ENCODE data around the gene UGT1A9. TPM values are rescaled to one million over a fixed set of nuclear protein-coding genes. Genes with fewer than 3 reads are reported as not detected.
A peak's percentile ranks its signal among the peaks of the same experiment; 100 is the strongest.

UGT1A9 gene
- total RNA-seq, 4 donors from 2014 or later, result 4.6 to 18.7 (median 10.5) TPM

DNA sequence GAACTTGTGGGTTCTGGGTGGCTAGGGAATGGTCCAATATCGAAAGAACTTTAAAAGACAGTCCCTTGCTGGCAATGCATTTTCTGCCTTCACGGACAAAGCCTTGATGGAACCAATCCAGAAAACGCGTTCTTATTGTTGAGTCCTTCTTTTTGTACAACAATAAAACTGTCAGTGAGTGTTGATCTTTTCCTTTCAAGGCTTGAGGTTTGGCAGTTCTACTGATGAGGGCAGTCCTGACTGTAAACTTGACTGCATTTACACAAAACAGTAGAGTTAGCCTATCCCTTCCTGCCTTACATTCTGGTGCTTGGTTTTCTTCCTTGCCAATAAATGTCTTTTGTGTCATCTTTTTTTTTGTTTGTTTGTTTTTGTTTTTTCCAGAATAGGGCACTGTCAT is 7.5 kb downstream of the UGT1A9 start:
- Histone ChIP-seq H3K4me1 (peaks cover 0 to 3% (median 1%) of the 10 kb centered on the region in 4 donors), H3K36me3 (no peaks in the 10 kb centered on the region), H3K4me3 (no peak overlapping the region), H3K9me3 (no peaks in the 10 kb centered on the region), H3K27ac (no peak overlapping the region), H3K27me3 (no peaks in the 10 kb centered on the region)
- TF ChIP-seq POLR2AphosphoS5 (IDR thresholded peaks at IDR 0.05) (no peak), EP300 (IDR thresholded peaks at IDR 0.05; ENCODE audit: low read depth) (no peak), POLR2A (IDR thresholded peaks at IDR 0.05) (no peak)
- TF ChIP-seq, protein P1, sequence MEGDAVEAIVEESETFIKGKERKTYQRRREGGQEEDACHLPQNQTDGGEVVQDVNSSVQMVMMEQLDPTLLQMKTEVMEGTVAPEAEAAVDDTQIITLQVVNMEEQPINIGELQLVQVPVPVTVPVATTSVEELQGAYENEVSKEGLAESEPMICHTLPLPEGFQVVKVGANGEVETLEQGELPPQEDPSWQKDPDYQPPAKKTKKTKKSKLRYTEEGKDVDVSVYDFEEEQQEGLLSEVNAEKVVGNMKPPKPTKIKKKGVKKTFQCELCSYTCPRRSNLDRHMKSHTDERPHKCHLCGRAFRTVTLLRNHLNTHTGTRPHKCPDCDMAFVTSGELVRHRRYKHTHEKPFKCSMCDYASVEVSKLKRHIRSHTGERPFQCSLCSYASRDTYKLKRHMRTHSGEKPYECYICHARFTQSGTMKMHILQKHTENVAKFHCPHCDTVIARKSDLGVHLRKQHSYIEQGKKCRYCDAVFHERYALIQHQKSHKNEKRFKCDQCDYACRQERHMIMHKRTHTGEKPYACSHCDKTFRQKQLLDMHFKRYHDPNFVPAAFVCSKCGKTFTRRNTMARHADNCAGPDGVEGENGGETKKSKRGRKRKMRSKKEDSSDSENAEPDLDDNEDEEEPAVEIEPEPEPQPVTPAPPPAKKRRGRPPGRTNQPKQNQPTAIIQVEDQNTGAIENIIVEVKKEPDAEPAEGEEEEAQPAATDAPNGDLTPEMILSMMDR (IDR thresholded peaks at IDR 0.05), result no peak
- no peak for DNase-seq
- 48 to 51% methylated on average over 4 of the region's 4 CpGs for WGBS, 2 donors (ENCODE audit: low coverage in 1 of 2)
- intact Hi-C loops (cut with DNase I; ENCODE audit: low total_unique reads), result no loop called here
- in situ Hi-C loops (cut with MboI; ENCODE audit: low pct_ligation_motif_present in 1 of 4, low pct_unique_long_range_greater_than_20kb in 1 of 4, low sequenced_read_pairs in 3 of 4), result no loop called here

DNA sequence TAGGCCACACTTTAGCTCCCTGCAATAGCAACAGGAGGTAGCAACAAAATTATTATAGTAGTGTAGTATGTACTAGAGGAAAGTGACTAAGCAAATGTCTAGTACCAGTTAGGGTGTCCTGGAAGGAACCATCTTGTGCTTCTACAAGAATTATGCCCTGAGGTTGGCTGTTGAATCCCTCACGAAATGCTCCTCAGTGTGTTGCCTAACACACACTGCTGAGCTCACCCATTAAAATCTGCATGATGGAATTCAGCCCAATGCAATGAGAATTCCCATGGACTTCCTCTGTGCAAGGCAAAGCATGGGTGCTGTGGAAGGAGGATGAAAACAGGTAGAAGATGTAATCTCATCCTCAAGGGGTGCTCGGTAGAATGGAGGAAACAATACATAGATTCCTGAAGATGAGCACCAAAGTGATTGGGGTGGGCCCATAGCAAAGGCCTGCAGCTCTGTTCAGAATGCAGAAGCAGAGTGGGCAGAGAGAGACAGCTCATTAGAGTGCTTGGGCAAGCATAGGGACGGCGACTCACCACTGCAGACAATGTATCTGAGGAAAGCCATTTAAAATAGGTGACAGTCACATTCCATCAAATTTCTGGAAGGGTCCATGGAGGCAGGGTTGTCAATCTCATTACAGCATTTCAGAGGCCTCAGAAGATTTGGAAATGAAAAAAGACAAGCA is 8.8 kb downstream of the UGT1A9 start:
- intact Hi-C loops (cut with DNase I; ENCODE audit: low total_unique reads), result no loop called here
- no peaks in the 10 kb centered on the region for H3K9me3 ChIP-seq
- DNase-seq, result no peak
- WGBS, 2 donors (ENCODE audit: low coverage in 1 of 2), result 83 to 90% methylated on average over 3 to 4 of the region's 4 CpGs
- no peak for TF ChIP-seq EP300 (IDR thresholded peaks at IDR 0.05; ENCODE audit: low read depth)
- TF ChIP-seq, protein P1 (IDR thresholded peaks at IDR 0.05), result no peak
- no peak for TF ChIP-seq POLR2A (IDR thresholded peaks at IDR 0.05)
- TF ChIP-seq POLR2AphosphoS5 (IDR thresholded peaks at IDR 0.05), result no peak
- H3K27me3 ChIP-seq, result no peaks in the 10 kb centered on the region
- H3K4me1 ChIP-seq, result peaks cover 0 to 13% (median 5%) of the 10 kb centered on the region in 4 donors
- H3K4me3 ChIP-seq, result no peak overlapping the region
- no peak overlapping the region for H3K27ac ChIP-seq
- no peaks in the 10 kb centered on the region for H3K36me3 ChIP-seq
- in situ Hi-C loops (cut with MboI; ENCODE audit: low pct_ligation_motif_present in 1 of 4, low pct_unique_long_range_greater_than_20kb in 1 of 4, low sequenced_read_pairs in 3 of 4), result no loop called here

DNA sequence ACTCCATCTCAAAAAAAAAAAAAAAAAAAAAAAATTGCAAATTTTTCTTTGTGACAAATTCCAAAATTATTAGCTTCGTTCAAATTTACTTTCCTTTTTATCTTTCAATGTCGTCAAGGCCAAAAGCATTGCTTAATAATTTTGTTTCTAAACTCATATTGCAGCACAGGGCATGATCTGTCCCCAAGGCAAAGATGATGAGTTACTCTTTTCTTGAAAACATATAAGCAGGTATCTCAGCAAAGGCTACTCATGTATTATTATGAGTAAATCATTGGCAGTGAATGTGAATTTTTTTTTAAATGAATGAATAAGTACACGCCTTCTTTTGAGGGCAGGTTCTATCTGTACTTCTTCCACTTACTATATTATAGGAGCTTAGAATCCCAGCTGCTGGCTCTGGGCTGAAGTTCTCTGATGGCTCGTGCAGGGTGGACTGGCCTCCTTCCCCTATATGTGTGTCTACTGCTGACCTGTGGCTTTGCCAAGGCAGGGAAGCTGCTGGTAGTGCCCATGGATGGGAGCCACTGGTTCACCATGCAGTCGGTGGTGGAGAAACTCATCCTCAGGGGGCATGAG is 9.9 kb downstream of the UGT1A9 start, which contains the start of gene UGT1A7:
UGT1A7 (plus strand) TSS at position 381 of the 579 bp plus-strand sequence; CDS start at position 418, 37 bp downstream.
- in situ Hi-C loops (cut with MboI; ENCODE audit: low pct_ligation_motif_present in 1 of 4, low pct_unique_long_range_greater_than_20kb in 1 of 4, low sequenced_read_pairs in 3 of 4), result no loop called here
- Histone ChIP-seq H3K9me3 (no peaks in the 10 kb centered on the region), H3K4me1 (peaks cover 0 to 13% (median 6%) of the 10 kb centered on the region in 4 donors), H3K27me3 (no peaks in the 10 kb centered on the region), H3K36me3 (no peaks in the 10 kb centered on the region), H3K4me3 (no peak within 1 kb of the TSS), H3K27ac (no peak within 1 kb of the TSS)
- intact Hi-C loops (cut with DNase I; ENCODE audit: low total_unique reads), result no loop called here
- TF ChIP-seq, protein P1 (IDR thresholded peaks at IDR 0.05), result no peak
- no peak for TF ChIP-seq POLR2AphosphoS5 (IDR thresholded peaks at IDR 0.05)
- TF ChIP-seq EP300 (IDR thresholded peaks at IDR 0.05; ENCODE audit: low read depth), result no peak
- TF ChIP-seq POLR2A (IDR thresholded peaks at IDR 0.05), result no peak
- DNase-seq, result no peak
- 76 to 88% methylated on average over 3 to 5 of the region's 5 CpGs for WGBS, 2 donors (ENCODE audit: low coverage in 1 of 2)

DNA sequence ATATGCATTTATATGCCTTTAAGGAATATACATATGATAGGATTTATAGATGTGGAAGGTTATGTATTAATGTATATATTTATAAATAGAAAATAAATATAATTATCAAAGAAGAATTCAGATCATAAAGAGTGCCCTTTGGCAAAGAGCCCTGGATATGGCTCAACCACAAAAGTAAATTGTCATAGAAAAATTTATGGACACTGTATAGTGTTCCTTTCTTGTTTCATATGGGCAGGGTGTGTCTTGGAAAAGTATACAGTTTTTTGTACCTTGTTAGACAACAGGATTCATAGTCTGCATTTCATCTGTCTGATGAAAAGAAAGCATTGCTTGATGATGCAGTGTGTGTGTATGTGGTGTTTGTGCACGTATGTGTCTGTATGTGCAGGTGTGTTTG is 12.9 kb downstream of the UGT1A9 start:
- intact Hi-C loops (cut with DNase I; ENCODE audit: low total_unique reads), result no loop called here
- DNase-seq, result no peak
- TF ChIP-seq EP300 (IDR thresholded peaks at IDR 0.05; ENCODE audit: low read depth), result no peak
- peak in 1 of 3 donors; percentile 47 for TF ChIP-seq POLR2AphosphoS5 (IDR thresholded peaks at IDR 0.05)
- no peaks in the 10 kb centered on the region for H3K36me3 ChIP-seq
- H3K27ac ChIP-seq, result peak overlapping the region in 2 of 4 donors; percentile 41 to 51
- peaks cover 0 to 29% (median 14%) of the 10 kb centered on the region in 4 donors for H3K4me1 ChIP-seq
- 44 to 73% methylated on average over 1 of the region's 1 CpG for WGBS, 2 donors (ENCODE audit: low coverage in 1 of 2)
- H3K4me3 ChIP-seq, result no peak overlapping the region
- no peaks in the 10 kb centered on the region for H3K27me3 ChIP-seq
- no peaks in the 10 kb centered on the region for H3K9me3 ChIP-seq
- in situ Hi-C loops (cut with MboI; ENCODE audit: low pct_ligation_motif_present in 1 of 4, low pct_unique_long_range_greater_than_20kb in 1 of 4, low sequenced_read_pairs in 3 of 4), result no loop called here

Measured in transverse colon (tissue), 4 donors.